Loucy (cell line): ENCODE measurements around the gene CDS1.

Experiments used
- H2AFZ ChIP-seq: fragments of 200-600 bp; sonication (generic); 2 replicates; pipeline ENCODE4 v1.6.0; 2016; ENCODE audit warnings: antibody characterized with exemption, mild to moderate bottlenecking, low read length, moderate library complexity
- H3F3A ChIP-seq: fragments of 200-600 bp; 2 replicates; pipeline ENCODE4 v1.6.0; 2016; ENCODE audit warnings: antibody characterized with exemption, low read depth, mild to moderate bottlenecking
- H3K27me3 ChIP-seq: fragments of 200-600 bp; sonication (generic); 2 replicates; pipeline ENCODE4 v1.6.1; 2014; ENCODE audit warnings: low read length, mild to moderate bottlenecking; ENCODE audit not compliant: insufficient read depth, poor library complexity, severe bottlenecking
- H3K36me3 ChIP-seq: fragments of 200-600 bp; sonication (generic); 2 replicates; pipeline ENCODE4 v1.6.1; 2016; ENCODE audit warnings: low read length; ENCODE audit not compliant: insufficient read depth
- H3K4me1 ChIP-seq: fragments of 200-600 bp; sonication (generic); 2 replicates; pipeline ENCODE4 v1.5.1; 2014; ENCODE audit warnings: low read length, mild to moderate bottlenecking; ENCODE audit not compliant: insufficient read depth, poor library complexity, severe bottlenecking
- H3K4me2 ChIP-seq: fragments of 200-600 bp; sonication (generic); 2 replicates; pipeline ENCODE4 v1.6.0; 2014; ENCODE audit warnings: antibody characterized with exemption, low read length, low read depth, mild to moderate bottlenecking; ENCODE audit not compliant: poor library complexity, severe bottlenecking
- H3K4me3 ChIP-seq: fragments of 200-600 bp; sonication (generic); 2 replicates; pipeline ENCODE4 v1.5.1; 2014; ENCODE audit warnings: low read length, mild to moderate bottlenecking, mixed read lengths; ENCODE audit not compliant: poor library complexity, severe bottlenecking
- H3K79me2 ChIP-seq: fragments of 200-600 bp; sonication (generic); 2 replicates; pipeline ENCODE4 v1.6.1; 2014; ENCODE audit warnings: low read length; ENCODE audit not compliant: insufficient read depth
- H3K9ac ChIP-seq: fragments of 200-600 bp; sonication (generic); 2 replicates; pipeline ENCODE4 v1.6.0; 2014; ENCODE audit warnings: mild to moderate bottlenecking, low read depth, low read length, moderate library complexity; ENCODE audit not compliant: poor library complexity, severe bottlenecking
- H3K9me2 ChIP-seq: fragments of 200-600 bp; sonication (generic); replicated peaks from 2 replicates; pipeline ENCODE4 v1.6.1; 2016; ENCODE audit warnings: low read depth, low read length, mixed read lengths
- H3K9me3 ChIP-seq: fragments of 200-600 bp; sonication (generic); 2 replicates; pipeline ENCODE4 v1.6.1; 2014; ENCODE audit warnings: mild to moderate bottlenecking, antibody characterized with exemption, low read length, low read depth; ENCODE audit not compliant: insufficient read depth
- H4K20me1 ChIP-seq: fragments of 200-600 bp; sonication (generic); 2 replicates; pipeline ENCODE4 v1.6.0; 2014; ENCODE audit warnings: antibody characterized with exemption, low read length, mild to moderate bottlenecking; ENCODE audit not compliant: insufficient read depth, poor library complexity, severe bottlenecking
- EZH2phosphoT487 ChIP-seq: fragments of 200-600 bp; IDR thresholded peaks from 2 replicates; pipeline ENCODE4 v1.6.1; 2018; ENCODE audit warnings: antibody characterized with exemption, mild to moderate bottlenecking, moderate library complexity, borderline replicate concordance
- TF ChIP-seq, protein P1 (sequence below): fragments of 200-600 bp; sonication (generic); conservative IDR thresholded peaks from 2 replicates; pipeline ENCODE4 v1.5.1; 2014; ENCODE audit warnings: mild to moderate bottlenecking, antibody characterized with exemption, low read length

Gene CDS1

DNA sequence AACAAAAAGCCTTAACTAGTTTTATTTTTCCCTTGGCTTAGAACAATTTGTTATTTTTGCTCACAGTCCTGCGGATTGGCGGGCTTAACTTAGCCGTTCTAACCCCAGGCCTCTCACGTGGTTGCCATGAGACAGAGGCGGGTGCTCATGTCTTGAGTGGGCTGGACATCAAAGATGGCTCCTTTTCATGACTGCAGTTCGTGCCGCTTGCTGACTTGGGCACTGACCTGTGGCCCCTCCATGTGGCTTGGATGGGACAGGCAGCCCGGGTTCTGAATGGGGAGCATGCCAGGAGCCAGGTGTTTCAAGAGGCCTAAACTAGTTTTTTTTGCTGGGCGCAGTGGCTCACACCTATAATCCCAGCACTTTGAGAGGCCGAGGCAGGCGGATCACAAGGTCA, 40.7 kb downstream of the CDS1 start:
- Histone ChIP-seq H4K20me1 (no peaks in the 10 kb centered on the region), H3F3A (no peaks in the 10 kb centered on the region), H3K79me2 (no peaks in the 10 kb centered on the region), H3K9me2 (no peaks in the 10 kb centered on the region), H3K4me3 (no peak overlapping the region), H3K9ac (no peak overlapping the region), H3K9me3 (no peaks in the 10 kb centered on the region), H3K4me2 (no peak overlapping the region), H3K36me3 (no peaks in the 10 kb centered on the region), H3K4me1 (no peaks in the 10 kb centered on the region), H2AFZ (no peak overlapping the region), H3K27me3 (no peaks in the 10 kb centered on the region)
- TF ChIP-seq EZH2phosphoT487 = no peak
- TF ChIP-seq, protein P1, sequence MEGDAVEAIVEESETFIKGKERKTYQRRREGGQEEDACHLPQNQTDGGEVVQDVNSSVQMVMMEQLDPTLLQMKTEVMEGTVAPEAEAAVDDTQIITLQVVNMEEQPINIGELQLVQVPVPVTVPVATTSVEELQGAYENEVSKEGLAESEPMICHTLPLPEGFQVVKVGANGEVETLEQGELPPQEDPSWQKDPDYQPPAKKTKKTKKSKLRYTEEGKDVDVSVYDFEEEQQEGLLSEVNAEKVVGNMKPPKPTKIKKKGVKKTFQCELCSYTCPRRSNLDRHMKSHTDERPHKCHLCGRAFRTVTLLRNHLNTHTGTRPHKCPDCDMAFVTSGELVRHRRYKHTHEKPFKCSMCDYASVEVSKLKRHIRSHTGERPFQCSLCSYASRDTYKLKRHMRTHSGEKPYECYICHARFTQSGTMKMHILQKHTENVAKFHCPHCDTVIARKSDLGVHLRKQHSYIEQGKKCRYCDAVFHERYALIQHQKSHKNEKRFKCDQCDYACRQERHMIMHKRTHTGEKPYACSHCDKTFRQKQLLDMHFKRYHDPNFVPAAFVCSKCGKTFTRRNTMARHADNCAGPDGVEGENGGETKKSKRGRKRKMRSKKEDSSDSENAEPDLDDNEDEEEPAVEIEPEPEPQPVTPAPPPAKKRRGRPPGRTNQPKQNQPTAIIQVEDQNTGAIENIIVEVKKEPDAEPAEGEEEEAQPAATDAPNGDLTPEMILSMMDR = no peak

DNA sequence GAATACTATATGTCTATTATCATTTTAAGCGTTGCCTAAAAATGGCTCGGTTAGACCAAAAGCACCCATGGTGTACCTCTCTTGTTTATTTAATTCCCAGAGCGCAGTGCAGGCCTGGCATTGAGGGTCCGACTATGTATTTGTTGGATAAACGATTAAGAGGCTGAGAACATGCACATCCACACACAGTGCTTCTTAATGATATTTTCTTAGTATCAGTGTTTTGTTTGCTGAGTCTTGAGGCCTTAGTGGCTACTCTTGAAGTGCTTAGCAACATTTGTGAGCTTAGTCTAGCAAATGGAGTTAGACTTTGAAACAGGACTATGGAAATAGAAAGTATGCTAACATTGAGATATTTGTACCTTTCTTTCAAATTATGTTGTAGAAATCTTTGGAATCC, 43.7 kb downstream of the CDS1 start:
- Histone ChIP-seq H3K4me1 (no peaks in the 10 kb centered on the region), H3K79me2 (no peaks in the 10 kb centered on the region), H4K20me1 (no peaks in the 10 kb centered on the region), H3K4me2 (no peak overlapping the region), H3K9me2 (no peaks in the 10 kb centered on the region), H3K9ac (no peak overlapping the region), H3K27me3 (no peaks in the 10 kb centered on the region), H3K36me3 (no peaks in the 10 kb centered on the region), H2AFZ (no peak overlapping the region), H3K4me3 (no peak overlapping the region), H3F3A (no peaks in the 10 kb centered on the region), H3K9me3 (no peaks in the 10 kb centered on the region)
- TF ChIP-seq, protein P1 = no peak
- no peak for TF ChIP-seq EZH2phosphoT487

DNA sequence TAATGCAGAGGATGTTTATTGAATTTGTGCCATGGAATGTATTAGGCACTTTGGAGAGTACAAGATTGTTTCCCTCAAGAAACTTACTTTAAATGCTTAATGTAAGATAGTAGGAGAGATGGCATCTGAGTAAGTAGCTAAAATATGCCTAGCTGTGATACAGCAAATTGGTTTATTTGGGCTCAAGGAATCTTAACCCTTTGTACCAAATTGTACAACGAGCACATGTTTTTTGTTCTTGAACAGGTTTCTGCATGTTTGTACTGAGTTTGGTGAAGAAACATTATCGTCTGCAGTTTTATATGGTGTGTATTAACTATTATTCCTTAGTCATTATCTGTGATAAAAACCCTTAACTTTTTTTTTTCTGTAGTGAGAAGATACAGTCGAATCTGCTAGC, 48.6 kb downstream of the CDS1 start:
- H3K27me3 ChIP-seq = no peaks in the 10 kb centered on the region
- no peak overlapping the region for H2AFZ ChIP-seq
- H3F3A ChIP-seq = no peaks in the 10 kb centered on the region
- no peaks in the 10 kb centered on the region for H3K4me1 ChIP-seq
- H4K20me1 ChIP-seq = no peaks in the 10 kb centered on the region
- H3K9me2 ChIP-seq = no peaks in the 10 kb centered on the region
- H3K36me3 ChIP-seq = no peaks in the 10 kb centered on the region
- no peaks in the 10 kb centered on the region for H3K9me3 ChIP-seq
- H3K79me2 ChIP-seq = no peaks in the 10 kb centered on the region
- no peak overlapping the region for H3K9ac ChIP-seq
- no peak for TF ChIP-seq EZH2phosphoT487
- TF ChIP-seq, protein P1 = no peak
- no peak overlapping the region for H3K4me3 ChIP-seq
- H3K4me2 ChIP-seq = no peak overlapping the region
